Measurements from ENCODE around the gene GP1BB. TPM values are rescaled to one million over a fixed set of nuclear protein-coding genes. Genes with fewer than 3 reads are reported as not detected.
"Not testable (repeated sequence)": the region's sequence is repeated elsewhere in the genome, so short reads cannot be mapped to it uniquely, and the experiment has no call there.

Gene GP1BB
- total RNA-seq, 4 donors from 2014 or later = 1.4 to 3.5 (median 2.3) TPM; not detected in 1

DNA sequence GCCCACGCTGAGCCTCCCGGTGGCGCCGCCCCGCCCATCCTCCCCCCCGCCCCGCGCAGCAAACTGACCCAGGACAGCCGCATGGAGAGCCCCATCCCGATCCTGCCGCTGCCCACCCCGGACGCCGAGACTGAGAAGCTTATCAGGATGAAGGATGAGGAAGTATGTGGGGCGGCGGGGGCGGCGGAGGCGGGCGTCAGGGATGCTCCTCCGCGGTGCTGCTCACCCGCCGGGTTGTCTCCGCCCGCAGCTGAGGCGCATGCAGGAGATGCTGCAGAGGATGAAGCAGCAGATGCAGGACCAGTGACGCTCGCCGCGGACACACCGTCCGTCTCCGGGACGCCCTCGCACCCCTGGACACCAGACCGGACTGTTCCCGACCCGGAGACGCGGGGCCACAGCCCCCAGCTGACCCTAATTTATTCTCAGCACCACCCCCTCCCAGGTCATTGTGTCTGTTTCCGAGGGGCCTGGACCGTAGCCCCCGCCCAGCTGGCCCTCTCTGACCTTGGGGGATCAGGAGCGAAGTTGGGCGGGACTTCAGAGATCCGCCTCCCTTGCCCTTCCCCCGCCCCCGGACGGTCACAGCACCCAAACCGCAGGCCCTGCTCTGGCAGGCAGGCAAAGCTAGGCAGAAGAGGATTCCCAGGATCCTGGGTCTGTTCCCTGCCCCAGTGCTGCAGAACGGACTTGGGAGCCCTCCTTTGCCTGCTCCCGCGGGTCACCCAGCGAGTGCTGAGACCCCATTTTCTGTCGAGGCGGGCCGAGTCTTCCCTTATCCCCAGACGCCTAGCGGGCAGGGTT, 959 bp upstream of the GP1BB start:
- H3K27me3 ChIP-seq = peaks cover 0 to 14% (median 10%) of the 10 kb centered on the region in 3 donors
- no peaks in the 10 kb centered on the region for H3K36me3 ChIP-seq
- no peak overlapping the region for H3K4me3 ChIP-seq
- in situ Hi-C loops (cut with MboI; ENCODE audit: low sequenced_read_pairs in 4 of 4) = no loop called here
- H3K27ac ChIP-seq = no peak overlapping the region
- DNase-seq (no peak), ATAC-seq (no peak)
- intact Hi-C loops (cut with DNase I; ENCODE audit: low total_unique reads) = no loop called here
- peaks cover 4 to 13% of the 10 kb centered on the region in 2 donors for H3K4me1 ChIP-seq
- TF ChIP-seq, protein P1, sequence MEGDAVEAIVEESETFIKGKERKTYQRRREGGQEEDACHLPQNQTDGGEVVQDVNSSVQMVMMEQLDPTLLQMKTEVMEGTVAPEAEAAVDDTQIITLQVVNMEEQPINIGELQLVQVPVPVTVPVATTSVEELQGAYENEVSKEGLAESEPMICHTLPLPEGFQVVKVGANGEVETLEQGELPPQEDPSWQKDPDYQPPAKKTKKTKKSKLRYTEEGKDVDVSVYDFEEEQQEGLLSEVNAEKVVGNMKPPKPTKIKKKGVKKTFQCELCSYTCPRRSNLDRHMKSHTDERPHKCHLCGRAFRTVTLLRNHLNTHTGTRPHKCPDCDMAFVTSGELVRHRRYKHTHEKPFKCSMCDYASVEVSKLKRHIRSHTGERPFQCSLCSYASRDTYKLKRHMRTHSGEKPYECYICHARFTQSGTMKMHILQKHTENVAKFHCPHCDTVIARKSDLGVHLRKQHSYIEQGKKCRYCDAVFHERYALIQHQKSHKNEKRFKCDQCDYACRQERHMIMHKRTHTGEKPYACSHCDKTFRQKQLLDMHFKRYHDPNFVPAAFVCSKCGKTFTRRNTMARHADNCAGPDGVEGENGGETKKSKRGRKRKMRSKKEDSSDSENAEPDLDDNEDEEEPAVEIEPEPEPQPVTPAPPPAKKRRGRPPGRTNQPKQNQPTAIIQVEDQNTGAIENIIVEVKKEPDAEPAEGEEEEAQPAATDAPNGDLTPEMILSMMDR (IDR thresholded peaks at IDR 0.05 in 4 of 5, conservative IDR thresholded peaks at IDR 0.05 in 1 of 5) = no peak
- TF ChIP-seq POLR2A (IDR thresholded peaks at IDR 0.05) = no peak
- H3K9me3 ChIP-seq = no peaks in the 10 kb centered on the region

DNA sequence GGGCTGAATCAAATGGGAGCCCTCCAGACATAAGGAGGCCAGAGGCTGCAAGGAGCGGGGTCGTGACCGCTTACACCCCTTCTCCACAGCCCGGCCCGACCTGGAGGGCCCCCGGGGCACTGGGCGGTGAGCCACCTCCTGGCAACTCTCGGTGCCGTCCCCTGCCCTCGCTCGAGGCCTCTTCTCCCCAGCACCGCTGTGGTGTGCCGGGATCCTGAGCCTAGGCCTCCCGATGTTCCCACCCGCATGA, 432 bp upstream of the GP1BB start:
- ATAC-seq (no peak), DNase-seq (no peak)
- intact Hi-C loops (cut with DNase I; ENCODE audit: low total_unique reads) (no loop called here), in situ Hi-C loops (cut with MboI; ENCODE audit: low sequenced_read_pairs in 4 of 4) (no loop called here)
- no peaks in the 10 kb centered on the region for H3K9me3 ChIP-seq
- peaks cover 0 to 14% (median 10%) of the 10 kb centered on the region in 3 donors for H3K27me3 ChIP-seq
- peaks cover 4 to 8% of the 10 kb centered on the region in 2 donors for H3K4me1 ChIP-seq
- no peaks in the 10 kb centered on the region for H3K36me3 ChIP-seq
- TF ChIP-seq POLR2A (IDR thresholded peaks at IDR 0.05) = no peak
- TF ChIP-seq, protein P1 (IDR thresholded peaks at IDR 0.05 in 4 of 5, conservative IDR thresholded peaks at IDR 0.05 in 1 of 5) = no peak
- no peak overlapping the region for H3K4me3 ChIP-seq
- H3K27ac ChIP-seq = no peak overlapping the region

DNA sequence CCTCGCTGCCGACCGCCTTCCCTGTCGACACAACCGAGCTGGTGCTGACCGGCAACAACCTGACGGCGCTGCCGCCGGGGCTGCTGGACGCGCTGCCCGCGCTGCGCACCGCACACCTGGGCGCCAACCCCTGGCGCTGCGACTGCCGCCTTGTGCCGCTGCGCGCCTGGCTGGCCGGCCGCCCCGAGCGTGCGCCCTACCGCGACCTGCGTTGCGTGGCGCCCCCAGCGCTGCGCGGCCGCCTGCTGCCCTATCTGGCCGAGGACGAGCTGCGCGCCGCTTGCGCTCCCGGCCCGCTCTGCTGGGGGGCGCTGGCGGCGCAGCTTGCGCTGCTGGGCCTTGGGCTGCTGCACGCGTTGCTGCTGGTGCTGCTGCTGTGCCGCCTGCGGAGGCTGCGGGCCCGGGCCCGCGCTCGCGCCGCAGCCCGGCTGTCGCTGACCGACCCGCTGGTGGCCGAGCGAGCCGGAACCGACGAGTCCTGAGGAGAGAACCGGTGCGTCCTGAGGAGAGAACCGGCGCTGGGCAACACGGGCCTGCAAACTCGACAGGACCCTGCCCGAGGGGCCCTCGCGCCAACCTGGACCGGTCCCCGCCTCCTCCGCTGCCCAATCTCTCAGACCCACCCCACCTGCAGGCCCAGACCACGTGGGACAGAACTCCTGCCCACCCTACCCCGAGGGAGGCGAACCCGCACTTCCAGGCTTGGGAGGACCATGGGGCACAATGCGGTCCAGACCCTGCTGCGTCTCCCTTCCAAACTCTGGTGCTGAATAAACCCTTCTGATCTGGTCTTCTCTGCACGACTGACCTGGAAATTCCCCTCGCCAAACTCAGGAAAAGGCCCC, 866 bp downstream of the GP1BB start:
- H3K4me3 ChIP-seq = no peak overlapping the region
- in situ Hi-C loops (cut with MboI; ENCODE audit: low sequenced_read_pairs in 4 of 4) = no loop called here
- no peaks in the 10 kb centered on the region for H3K4me1 ChIP-seq
- H3K27me3 ChIP-seq = peaks cover 0 to 14% (median 10%) of the 10 kb centered on the region in 3 donors
- H3K27ac ChIP-seq = no peak overlapping the region
- ATAC-seq (no peak), DNase-seq (no peak)
- H3K36me3 ChIP-seq = no peaks in the 10 kb centered on the region
- intact Hi-C loops (cut with DNase I; ENCODE audit: low total_unique reads) = no loop called here
- no peak for TF ChIP-seq POLR2A (IDR thresholded peaks at IDR 0.05)
- TF ChIP-seq, protein P1 (IDR thresholded peaks at IDR 0.05 in 4 of 5, conservative IDR thresholded peaks at IDR 0.05 in 1 of 5) = no peak
- no peaks in the 10 kb centered on the region for H3K9me3 ChIP-seq

DNA sequence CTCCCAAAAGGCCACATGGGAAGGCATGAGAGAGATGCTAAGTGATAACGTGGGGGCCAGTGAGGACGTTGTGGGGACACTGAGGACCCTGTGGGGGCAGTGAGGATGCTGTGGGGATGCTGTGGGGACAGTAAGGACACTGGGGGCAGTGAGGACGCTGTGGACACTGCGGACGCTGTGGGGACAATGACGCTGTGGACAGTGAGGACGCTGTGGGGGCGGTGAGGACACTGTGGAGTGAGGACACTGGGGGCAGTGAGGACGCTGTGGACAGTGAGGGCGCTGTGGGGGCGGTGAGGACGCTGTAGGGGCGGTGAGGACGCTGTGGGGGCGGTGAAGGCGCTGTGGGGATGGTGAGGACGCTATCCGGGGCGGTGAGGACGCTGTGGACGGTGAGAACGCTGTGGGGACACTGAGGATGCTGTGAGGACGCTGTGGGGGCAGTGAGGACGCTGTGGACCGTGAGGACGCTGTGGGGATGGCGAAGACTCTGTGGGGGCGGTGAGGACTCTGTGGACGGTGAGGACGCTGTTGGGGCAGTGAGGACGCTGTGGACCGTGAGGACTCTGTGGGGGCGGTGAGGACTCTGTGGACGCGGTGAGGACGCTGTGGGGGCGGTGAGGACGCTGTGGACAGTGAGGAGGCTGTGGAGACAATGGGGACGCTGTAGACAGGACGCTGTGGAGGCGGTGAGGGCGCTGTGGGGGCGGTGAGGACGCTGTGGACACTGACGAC, 1.8 kb downstream of the GP1BB start:
- TF ChIP-seq POLR2A (IDR thresholded peaks at IDR 0.05) = no peak
- TF ChIP-seq, protein P1 (IDR thresholded peaks at IDR 0.05 in 4 of 5, conservative IDR thresholded peaks at IDR 0.05 in 1 of 5) = no peak
- Histone ChIP-seq H3K4me3 (no peak overlapping the region), H3K4me1 (no peaks in the 10 kb centered on the region), H3K27ac (no peak overlapping the region), H3K36me3 (no peaks in the 10 kb centered on the region), H3K9me3 (no peaks in the 10 kb centered on the region), H3K27me3 (peaks cover 0 to 14% (median 10%) of the 10 kb centered on the region in 3 donors)
- intact Hi-C loops (cut with DNase I; ENCODE audit: low total_unique reads) (no loop called here), in situ Hi-C loops (cut with MboI; ENCODE audit: low sequenced_read_pairs in 4 of 4) (no loop called here)
- no peak for ATAC-seq
- DNase-seq = no peak

DNA sequence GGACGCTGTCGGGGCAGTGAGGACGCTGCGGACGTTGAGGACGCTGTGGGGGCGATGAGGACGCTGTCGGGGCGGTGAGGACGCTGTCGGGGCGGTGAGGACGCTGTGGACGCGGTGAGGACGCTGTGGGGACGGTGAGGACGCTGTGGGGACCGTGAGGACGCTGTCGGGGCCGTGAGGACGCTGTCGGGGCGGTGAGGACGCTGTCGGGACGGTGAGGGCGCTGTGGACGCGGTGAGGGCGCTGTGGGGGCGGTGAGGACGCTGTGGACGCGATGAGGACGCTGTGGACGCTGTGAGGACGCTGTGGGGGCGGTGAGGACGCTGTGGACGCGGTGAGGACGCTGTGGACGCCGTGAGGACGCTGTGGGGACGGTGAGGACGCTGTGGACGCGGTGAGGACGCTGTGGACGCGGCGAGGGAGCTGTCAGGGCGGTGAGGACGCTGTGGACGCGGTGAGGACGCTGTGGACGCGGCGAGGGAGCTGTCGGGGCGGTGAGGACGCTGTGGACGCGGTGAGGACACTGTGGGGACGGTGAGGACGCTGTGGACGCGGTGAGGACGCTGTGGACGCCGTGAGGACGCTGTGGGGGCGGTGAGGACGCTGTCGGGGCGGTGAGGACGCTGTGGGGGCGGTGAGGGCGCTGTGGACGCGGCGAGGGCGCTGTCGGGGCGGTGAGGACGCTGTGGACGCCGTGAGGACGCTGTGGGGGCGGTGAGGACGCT, 2.9 kb downstream of the GP1BB start:
- H3K9me3 ChIP-seq; H3K4me1 ChIP-seq; H3K36me3 ChIP-seq; intact Hi-C loops (cut with DNase I; ENCODE audit: low total_unique reads); ATAC-seq; DNase-seq; H3K4me3 ChIP-seq; H3K27ac ChIP-seq; in situ Hi-C loops (cut with MboI; ENCODE audit: low sequenced_read_pairs in 4 of 4): not testable (repeated sequence)
- H3K27me3 ChIP-seq = peaks cover 0 to 14% (median 10%) of the 10 kb centered on the region in 3 donors
